ENCODE results near the gene GBE1.

GRCh38 chr3:81716870-81717509 is 44.5 kb downstream of the GBE1 start:
- TF ChIP-seq MXD1 (CRISPR knock-in tag; IDR thresholded peaks at IDR 0.05; ENCODE audit: borderline replicate concordance, poor library complexity, severe bottlenecking) (no peak), ZNF644 (tag; IDR thresholded peaks at IDR 0.05; ENCODE audit: low read depth) (no peak), NCOA4 (IDR thresholded peaks at IDR 0.05; ENCODE audit: partially characterized antibody) (no peak), CTCF (IDR thresholded peaks at IDR 0.05 in 2 of 3, conservative IDR thresholded peaks at IDR 0.05 in 1 of 3; ENCODE audit: insufficient read depth in 2 of 3, low read depth in 1 of 3, low read length in 3 of 3) (no peak), ZBTB17 (CRISPR knock-in tag; IDR thresholded peaks at IDR 0.05) (no peak), FOXP4 (CRISPR knock-in tag; IDR thresholded peaks at IDR 0.05; ENCODE audit: borderline replicate concordance) (no peak), PATZ1 (CRISPR knock-in tag; IDR thresholded peaks at IDR 0.05; ENCODE audit: borderline replicate concordance) (no peak), SRF (CRISPR knock-in tag; IDR thresholded peaks at IDR 0.05) (no peak), CTBP1 (IDR thresholded peaks at IDR 0.05; ENCODE audit: borderline replicate concordance) (no peak), FOXJ2 (tag; IDR thresholded peaks at IDR 0.05) (no peak), USF2 (CRISPR knock-in tag; IDR thresholded peaks at IDR 0.05) (no peak)
